ENCODE results near the gene FUT6.
A peak's percentile ranks its signal among the peaks of the same experiment; 100 is the strongest.

FUT6 gene

DNA sequence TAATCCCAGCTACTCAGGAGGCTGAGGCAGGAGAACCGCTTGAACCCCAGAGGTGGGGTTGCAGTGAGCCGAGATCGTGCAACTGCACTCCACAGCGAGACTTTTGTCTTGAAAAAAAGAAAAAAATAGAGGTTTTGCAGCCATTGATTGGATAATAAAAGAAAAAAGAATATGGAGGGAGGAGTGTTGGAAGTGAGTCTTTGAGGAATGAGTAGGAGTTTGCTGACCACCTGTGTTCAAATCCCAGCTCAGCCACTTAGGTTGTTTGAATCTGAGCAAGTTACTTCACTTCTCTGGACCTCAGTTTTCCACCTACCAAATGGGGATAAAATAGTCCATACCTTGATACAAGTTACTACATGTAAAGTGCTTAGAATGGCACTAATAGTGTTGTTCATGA lies 28.4 kb downstream of the FUT6 start:
- DNase-seq (ENCODE audit: low read depth): no peak
- H3K4me3 ChIP-seq (ENCODE audit: low read depth, low read length): no peak overlapping the region
- TF ChIP-seq POLR2A (IDR thresholded peaks at IDR 0.05; ENCODE audit: extremely low read depth, insufficient read length) (no peak), MYC (IDR thresholded peaks at IDR 0.05; ENCODE audit: low read depth, low read length) (no peak), CTCF (IDR thresholded peaks at IDR 0.05; ENCODE audit: low read depth, low read length) (no peak), MAX (IDR thresholded peaks at IDR 0.05; ENCODE audit: low read depth, low read length) (no peak)

- TF ChIP-seq MAX (IDR thresholded peaks at IDR 0.05; ENCODE audit: low read depth, low read length) (no peak), CTCF (IDR thresholded peaks at IDR 0.05; ENCODE audit: low read depth, low read length) (no peak), POLR2A (IDR thresholded peaks at IDR 0.05; ENCODE audit: extremely low read depth, insufficient read length) (no peak), MYC (IDR thresholded peaks at IDR 0.05; ENCODE audit: low read depth, low read length) (no peak)
- DNase-seq (ENCODE audit: low read depth): no peak
- H3K4me3 ChIP-seq (ENCODE audit: low read depth, low read length): no peak overlapping the region
Measured at GRCh38 chr19:5809469-5809868, 30.0 kb downstream of the FUT6 start.

DNA sequence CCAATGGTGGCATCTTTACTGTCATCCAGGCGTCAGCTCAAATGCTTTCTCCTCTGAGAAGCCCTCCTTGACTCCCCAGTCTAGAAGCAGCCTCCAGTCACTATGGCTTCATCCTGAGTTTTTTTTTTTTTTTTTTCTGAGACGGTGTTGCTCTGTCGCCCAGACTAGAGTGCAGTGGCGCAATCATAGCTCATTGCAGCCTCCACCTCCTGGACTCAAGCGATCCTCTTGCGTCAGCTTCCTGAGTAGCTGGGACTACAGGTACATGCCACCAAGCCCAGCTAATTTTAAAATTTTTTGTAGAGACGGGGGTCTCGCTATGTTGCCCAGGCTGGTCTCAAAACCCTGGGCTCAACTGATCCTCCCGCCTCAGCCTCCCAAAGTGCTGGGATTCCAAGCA lies 30.4 kb downstream of the FUT6 start:
- TF ChIP-seq POLR2A (IDR thresholded peaks at IDR 0.05; ENCODE audit: extremely low read depth, insufficient read length): no peak
- no peak overlapping the region for H3K4me3 ChIP-seq (ENCODE audit: low read depth, low read length)
- DNase-seq (ENCODE audit: low read depth): peak; percentile 75

- TF ChIP-seq CTCF (IDR thresholded peaks at IDR 0.05; ENCODE audit: low read depth, low read length) (no peak), MYC (IDR thresholded peaks at IDR 0.05; ENCODE audit: low read depth, low read length) (no peak), POLR2A (IDR thresholded peaks at IDR 0.05; ENCODE audit: extremely low read depth, insufficient read length) (no peak), MAX (IDR thresholded peaks at IDR 0.05; ENCODE audit: low read depth, low read length) (no peak)
- no peak overlapping the region for H3K4me3 ChIP-seq (ENCODE audit: low read depth, low read length)
- DNase-seq (ENCODE audit: low read depth): no peak
Measured at GRCh38 chr19:5808120-5808816, 31.2 kb downstream of the FUT6 start.

GRCh38 chr19:5806905-5807304 lies 32.6 kb downstream of the FUT6 start:
- no peak overlapping the region for H3K4me3 ChIP-seq (ENCODE audit: low read depth, low read length)

More at GRCh38 chr19:5806905-5807304, 32.6 kb downstream of the FUT6 start:
- DNase-seq (ENCODE audit: low read depth): no peak
- TF ChIP-seq MAX (IDR thresholded peaks at IDR 0.05; ENCODE audit: low read depth, low read length) (no peak), POLR2A (IDR thresholded peaks at IDR 0.05; ENCODE audit: extremely low read depth, insufficient read length) (no peak), CTCF (IDR thresholded peaks at IDR 0.05; ENCODE audit: low read depth, low read length) (no peak), MYC (IDR thresholded peaks at IDR 0.05; ENCODE audit: low read depth, low read length) (no peak)
